Progenitor cell of endocrine pancreas (in vitro differentiated cells): Measurements from ENCODE around the gene IRS1. TPM values are rescaled to one million over a fixed set of nuclear protein-coding genes. Genes with fewer than 3 reads are reported as not detected.
"Not testable (repeated sequence)": the region's sequence is repeated elsewhere in the genome, so short reads cannot be mapped to it uniquely, and the experiment has no call there.

Experiments
- DNase-seq: peaks from one replicate; pipeline ENCODE4 v3.0.0; 2021; ENCODE audit warnings: low spot score; ENCODE audit not compliant: unreplicated experiment
- H3K27ac Mint-ChIP-seq: 2 replicates; pipeline ENCODE4 v1.8.0; 2021; ENCODE audit warnings: mild to moderate bottlenecking, moderate library complexity, mixed read lengths
- H3K27me3 Mint-ChIP-seq: 2 replicates; pipeline ENCODE4 v1.8.0; 2021; ENCODE audit warnings: mixed read lengths
- H3K36me3 Mint-ChIP-seq: 2 replicates; pipeline ENCODE4 v1.8.0; 2022; ENCODE audit warnings: mixed read lengths; ENCODE audit not compliant: insufficient read depth
- H3K4me1 Mint-ChIP-seq: 2 replicates; pipeline ENCODE4 v1.8.0; 2021; ENCODE audit warnings: low read depth, mixed read lengths
- H3K4me3 Mint-ChIP-seq: 2 replicates; pipeline ENCODE4 v1.8.0; 2021; ENCODE audit warnings: low read depth, mild to moderate bottlenecking, moderate library complexity, mixed read lengths
- H3K9me3 Mint-ChIP-seq: 2 replicates; pipeline ENCODE4 v1.8.0; 2021; ENCODE audit warnings: low read depth, mixed read lengths
- total RNA-seq: library from RNA; stranded (reverse); gene quantifications from 2 replicates; pipeline ENCODE4 v1.2.1, GENCODE V29; 2021
- TF ChIP-seq, protein P1 (sequence below): fragments of 200-600 bp; sonication (generic); IDR thresholded peaks from one replicate; pipeline ENCODE4 v1.5.0; 2021; ENCODE audit warnings: antibody characterized with exemption, mild to moderate bottlenecking; ENCODE audit not compliant: unreplicated experiment

Gene IRS1
- total RNA-seq, 1 donor from 2014 or later: 17.1 TPM

DNA sequence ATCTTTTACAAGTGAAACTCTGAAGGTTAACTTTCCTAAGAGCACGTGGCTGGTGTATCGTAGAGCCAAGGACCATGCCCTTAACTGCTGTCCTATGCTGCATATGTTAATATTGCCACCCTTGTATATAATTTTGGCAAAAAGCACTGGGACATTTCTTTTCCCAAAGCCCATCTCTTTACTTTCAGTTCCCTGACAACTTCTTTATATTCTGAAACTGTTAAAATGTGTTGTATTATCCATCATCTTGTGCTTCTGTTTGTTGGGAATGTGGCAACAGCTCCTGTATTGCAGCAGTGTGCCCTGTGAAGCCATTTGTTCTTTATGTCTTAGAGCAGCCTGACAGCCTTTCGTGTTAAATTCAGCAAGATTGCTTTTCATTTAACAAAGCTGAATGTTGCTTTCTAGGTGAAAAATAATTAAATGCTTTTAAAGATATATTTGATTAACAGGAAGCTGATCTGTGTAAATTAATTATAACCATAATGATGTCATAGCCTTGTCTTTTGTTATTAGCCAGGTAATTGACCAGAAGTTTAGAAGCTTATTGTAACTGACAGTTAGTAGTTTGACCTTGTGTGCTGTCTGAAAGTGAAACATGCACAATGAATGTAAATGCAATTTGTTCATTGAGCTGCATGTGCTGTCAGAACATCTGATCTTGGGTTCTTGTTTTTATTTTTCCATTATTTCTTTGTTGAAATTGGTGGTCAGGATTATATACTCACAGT lies 45.9 kb upstream of the IRS1 start:
- no peaks in the 10 kb centered on the region for H3K27me3 Mint-ChIP-seq
- no peak overlapping the region for H3K4me3 Mint-ChIP-seq
- H3K36me3 Mint-ChIP-seq: peaks cover 15% of the 10 kb centered on the region
- peaks cover 6% of the 10 kb centered on the region for H3K9me3 Mint-ChIP-seq
- TF ChIP-seq, protein P1, sequence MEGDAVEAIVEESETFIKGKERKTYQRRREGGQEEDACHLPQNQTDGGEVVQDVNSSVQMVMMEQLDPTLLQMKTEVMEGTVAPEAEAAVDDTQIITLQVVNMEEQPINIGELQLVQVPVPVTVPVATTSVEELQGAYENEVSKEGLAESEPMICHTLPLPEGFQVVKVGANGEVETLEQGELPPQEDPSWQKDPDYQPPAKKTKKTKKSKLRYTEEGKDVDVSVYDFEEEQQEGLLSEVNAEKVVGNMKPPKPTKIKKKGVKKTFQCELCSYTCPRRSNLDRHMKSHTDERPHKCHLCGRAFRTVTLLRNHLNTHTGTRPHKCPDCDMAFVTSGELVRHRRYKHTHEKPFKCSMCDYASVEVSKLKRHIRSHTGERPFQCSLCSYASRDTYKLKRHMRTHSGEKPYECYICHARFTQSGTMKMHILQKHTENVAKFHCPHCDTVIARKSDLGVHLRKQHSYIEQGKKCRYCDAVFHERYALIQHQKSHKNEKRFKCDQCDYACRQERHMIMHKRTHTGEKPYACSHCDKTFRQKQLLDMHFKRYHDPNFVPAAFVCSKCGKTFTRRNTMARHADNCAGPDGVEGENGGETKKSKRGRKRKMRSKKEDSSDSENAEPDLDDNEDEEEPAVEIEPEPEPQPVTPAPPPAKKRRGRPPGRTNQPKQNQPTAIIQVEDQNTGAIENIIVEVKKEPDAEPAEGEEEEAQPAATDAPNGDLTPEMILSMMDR: no peak
- no peaks in the 10 kb centered on the region for H3K4me1 Mint-ChIP-seq
- no peak for DNase-seq
- H3K27ac Mint-ChIP-seq: no peak overlapping the region

DNA sequence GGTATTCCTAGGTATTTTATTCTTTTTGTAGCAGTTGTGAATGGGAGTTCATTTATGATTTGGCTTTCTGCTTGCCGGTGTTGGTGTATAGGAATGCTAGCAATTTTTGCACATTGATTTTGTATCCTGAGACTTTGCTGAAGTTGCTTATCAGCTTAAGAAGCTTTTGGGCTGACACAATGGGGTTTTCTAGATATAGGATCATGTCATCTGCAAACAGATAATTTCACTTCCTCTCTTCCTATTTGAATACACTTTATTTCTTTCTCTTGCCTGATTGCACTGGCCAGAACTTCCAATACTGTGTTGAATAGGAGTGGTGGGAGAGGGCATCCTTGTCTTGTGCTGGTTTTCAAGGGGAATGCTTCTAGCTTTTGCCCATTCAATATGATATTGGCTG lies 43.4 kb upstream of the IRS1 start:
- not testable (repeated sequence) for H3K27ac Mint-ChIP-seq

DNA sequence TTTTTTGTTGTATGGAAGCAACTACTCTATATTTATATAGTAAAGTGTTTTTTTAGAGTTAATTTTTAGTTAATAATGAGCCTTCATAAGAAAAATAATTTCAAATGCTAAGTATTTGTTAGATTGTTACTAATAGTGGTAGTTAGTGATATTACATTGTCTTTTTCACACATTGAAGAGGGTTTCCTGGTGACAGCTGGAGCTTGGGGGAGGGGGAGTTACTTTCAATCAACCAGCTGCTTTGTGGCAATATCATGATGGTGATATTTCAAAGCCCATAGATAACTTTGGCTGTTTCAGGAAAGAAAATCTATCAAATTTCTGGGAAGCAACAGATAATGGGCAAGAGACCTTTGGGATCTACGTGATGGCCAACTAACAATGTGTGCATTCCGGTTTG lies 40.3 kb upstream of the IRS1 start:
- Mint-ChIP-seq H3K27me3 (no peaks in the 10 kb centered on the region), H3K36me3 (peaks cover 15% of the 10 kb centered on the region), H3K9me3 (peaks cover 6% of the 10 kb centered on the region), H3K27ac (no peak overlapping the region), H3K4me3 (no peak overlapping the region), H3K4me1 (peaks cover 14% of the 10 kb centered on the region)
- TF ChIP-seq, protein P1: no peak
- no peak for DNase-seq

More for the DNA sequence above, 43.4 kb upstream of the IRS1 start:
- DNase-seq, H3K27me3 Mint-ChIP-seq, H3K9me3 Mint-ChIP-seq, H3K4me3 Mint-ChIP-seq, H3K4me1 Mint-ChIP-seq: not testable (repeated sequence)
- peaks cover 15% of the 10 kb centered on the region for H3K36me3 Mint-ChIP-seq

DNA sequence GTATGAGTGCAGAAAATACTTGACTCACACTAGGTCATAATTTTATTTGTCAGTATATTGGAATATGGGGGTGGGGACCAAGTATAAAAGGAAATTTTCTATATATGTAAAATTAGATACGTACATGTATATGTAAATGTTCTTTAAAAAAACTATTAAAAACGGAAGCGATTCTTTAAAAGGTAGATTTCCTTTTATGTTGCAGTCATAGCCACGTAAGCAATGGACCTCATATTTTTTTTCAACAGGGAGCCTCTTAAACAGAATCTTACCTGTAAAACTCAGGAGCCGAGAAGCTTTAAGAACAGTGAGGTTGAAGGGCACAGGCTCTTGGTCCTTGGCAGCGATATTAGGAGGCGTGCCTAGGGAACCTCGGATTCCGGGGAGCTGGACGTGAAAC lies 39.5 kb upstream of the IRS1 start:
- TF ChIP-seq, protein P1: no peak
- Mint-ChIP-seq H3K9me3 (peaks cover 6% of the 10 kb centered on the region), H3K4me3 (no peak overlapping the region), H3K27me3 (no peaks in the 10 kb centered on the region), H3K27ac (no peak overlapping the region), H3K36me3 (peaks cover 15% of the 10 kb centered on the region), H3K4me1 (peaks cover 14% of the 10 kb centered on the region)
- DNase-seq: no peak

DNA sequence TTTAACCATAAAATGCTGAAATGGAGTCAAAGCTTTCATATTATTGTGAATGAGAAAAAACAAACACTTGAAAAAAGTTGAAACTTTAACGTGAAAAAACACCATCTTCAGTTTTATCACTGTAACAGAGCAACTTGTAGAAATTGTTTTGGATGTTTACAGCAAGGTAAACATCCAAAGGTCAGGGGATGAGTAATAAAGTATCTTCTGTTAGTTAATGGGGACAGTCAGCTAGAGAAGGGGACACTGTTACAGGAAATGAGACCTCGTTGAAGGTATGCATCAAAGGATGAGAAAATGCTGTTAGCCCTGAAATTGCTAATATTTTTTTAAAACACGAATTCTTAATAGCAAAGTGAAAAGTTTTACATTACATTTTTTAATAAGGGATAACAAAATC lies 39.1 kb upstream of the IRS1 start:
- no peak for DNase-seq
- Mint-ChIP-seq H3K36me3 (peaks cover 15% of the 10 kb centered on the region), H3K4me1 (peaks cover 14% of the 10 kb centered on the region), H3K27ac (no peak overlapping the region), H3K4me3 (no peak overlapping the region), H3K27me3 (no peaks in the 10 kb centered on the region), H3K9me3 (peaks cover 6% of the 10 kb centered on the region)
- TF ChIP-seq, protein P1: no peak
